ENCODE measurements around the gene NTF3. TPM values are rescaled to one million over a fixed set of nuclear protein-coding genes. Genes with fewer than 3 reads are reported as not detected.

The NTF3 gene
- total RNA-seq, 1 experiment from 2014 or later = not detected

DNA sequence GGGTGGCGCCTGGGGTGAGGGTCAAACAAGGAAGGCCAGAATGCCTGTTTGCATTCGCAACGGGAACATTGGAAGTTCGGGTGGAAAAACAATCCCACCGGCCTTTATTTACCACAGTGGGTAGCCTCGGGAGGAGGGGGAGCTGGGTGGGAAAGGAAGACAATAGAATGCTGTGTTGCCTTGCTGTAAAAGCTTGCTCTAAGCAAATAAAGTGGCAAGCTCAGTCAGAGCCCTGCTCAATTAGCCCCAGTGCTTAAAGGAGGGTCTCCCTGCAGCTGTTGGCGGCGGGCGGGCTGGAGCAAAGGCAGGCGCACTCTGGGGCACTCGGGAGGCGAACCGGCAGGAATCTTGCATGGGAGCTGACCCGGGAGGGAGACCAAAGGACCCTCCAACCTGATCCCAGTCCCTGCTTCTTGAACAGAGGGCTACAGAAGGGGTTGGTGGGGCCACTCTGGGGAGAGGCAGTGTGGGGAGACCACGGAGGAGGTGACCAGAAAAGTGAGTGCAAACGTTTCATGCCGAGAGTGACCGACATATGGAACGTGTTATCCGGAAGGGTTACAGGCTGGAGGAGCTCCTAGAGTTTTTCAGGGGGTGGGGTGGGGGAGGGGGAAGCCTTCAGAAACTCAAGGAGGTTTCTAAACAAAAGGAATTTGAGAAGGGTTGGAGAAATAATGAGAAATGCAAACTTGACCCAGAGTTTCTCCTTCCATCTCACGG is 48.5 kb downstream of the NTF3 start:
- intact Hi-C loops (cut with micrococcal nuclease; ENCODE audit: unreplicated experiment) = no loop called here
- no peaks in the 10 kb centered on the region for H3K4me1 ChIP-seq (ENCODE audit: control insufficient read depth, insufficient read depth, low read length)
- H3K27me3 ChIP-seq (ENCODE audit: control insufficient read depth, insufficient read depth, low read length) = no peaks in the 10 kb centered on the region
- no peaks in the 10 kb centered on the region for H3K36me3 ChIP-seq (ENCODE audit: control insufficient read depth, insufficient read depth, low read length)
- POLR2A ChIA-PET = no interaction called here
- no peak for TF ChIP-seq TCF7L2 (IDR thresholded peaks at IDR 0.05; ENCODE audit: low read depth, low read length)
- TF ChIP-seq SIN3A (IDR thresholded peaks at IDR 0.05; ENCODE audit: borderline replicate concordance, insufficient read depth, low read depth, low read length) = no peak
- TF ChIP-seq, protein P1, sequence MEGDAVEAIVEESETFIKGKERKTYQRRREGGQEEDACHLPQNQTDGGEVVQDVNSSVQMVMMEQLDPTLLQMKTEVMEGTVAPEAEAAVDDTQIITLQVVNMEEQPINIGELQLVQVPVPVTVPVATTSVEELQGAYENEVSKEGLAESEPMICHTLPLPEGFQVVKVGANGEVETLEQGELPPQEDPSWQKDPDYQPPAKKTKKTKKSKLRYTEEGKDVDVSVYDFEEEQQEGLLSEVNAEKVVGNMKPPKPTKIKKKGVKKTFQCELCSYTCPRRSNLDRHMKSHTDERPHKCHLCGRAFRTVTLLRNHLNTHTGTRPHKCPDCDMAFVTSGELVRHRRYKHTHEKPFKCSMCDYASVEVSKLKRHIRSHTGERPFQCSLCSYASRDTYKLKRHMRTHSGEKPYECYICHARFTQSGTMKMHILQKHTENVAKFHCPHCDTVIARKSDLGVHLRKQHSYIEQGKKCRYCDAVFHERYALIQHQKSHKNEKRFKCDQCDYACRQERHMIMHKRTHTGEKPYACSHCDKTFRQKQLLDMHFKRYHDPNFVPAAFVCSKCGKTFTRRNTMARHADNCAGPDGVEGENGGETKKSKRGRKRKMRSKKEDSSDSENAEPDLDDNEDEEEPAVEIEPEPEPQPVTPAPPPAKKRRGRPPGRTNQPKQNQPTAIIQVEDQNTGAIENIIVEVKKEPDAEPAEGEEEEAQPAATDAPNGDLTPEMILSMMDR (IDR thresholded peaks at IDR 0.05) = no peak
- no peak for TF ChIP-seq POLR2AphosphoS5 (IDR thresholded peaks at IDR 0.05; ENCODE audit: low read depth, low read length)
- TF ChIP-seq, protein P2, sequence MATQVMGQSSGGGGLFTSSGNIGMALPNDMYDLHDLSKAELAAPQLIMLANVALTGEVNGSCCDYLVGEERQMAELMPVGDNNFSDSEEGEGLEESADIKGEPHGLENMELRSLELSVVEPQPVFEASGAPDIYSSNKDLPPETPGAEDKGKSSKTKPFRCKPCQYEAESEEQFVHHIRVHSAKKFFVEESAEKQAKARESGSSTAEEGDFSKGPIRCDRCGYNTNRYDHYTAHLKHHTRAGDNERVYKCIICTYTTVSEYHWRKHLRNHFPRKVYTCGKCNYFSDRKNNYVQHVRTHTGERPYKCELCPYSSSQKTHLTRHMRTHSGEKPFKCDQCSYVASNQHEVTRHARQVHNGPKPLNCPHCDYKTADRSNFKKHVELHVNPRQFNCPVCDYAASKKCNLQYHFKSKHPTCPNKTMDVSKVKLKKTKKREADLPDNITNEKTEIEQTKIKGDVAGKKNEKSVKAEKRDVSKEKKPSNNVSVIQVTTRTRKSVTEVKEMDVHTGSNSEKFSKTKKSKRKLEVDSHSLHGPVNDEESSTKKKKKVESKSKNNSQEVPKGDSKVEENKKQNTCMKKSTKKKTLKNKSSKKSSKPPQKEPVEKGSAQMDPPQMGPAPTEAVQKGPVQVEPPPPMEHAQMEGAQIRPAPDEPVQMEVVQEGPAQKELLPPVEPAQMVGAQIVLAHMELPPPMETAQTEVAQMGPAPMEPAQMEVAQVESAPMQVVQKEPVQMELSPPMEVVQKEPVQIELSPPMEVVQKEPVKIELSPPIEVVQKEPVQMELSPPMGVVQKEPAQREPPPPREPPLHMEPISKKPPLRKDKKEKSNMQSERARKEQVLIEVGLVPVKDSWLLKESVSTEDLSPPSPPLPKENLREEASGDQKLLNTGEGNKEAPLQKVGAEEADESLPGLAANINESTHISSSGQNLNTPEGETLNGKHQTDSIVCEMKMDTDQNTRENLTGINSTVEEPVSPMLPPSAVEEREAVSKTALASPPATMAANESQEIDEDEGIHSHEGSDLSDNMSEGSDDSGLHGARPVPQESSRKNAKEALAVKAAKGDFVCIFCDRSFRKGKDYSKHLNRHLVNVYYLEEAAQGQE (IDR thresholded peaks at IDR 0.05; ENCODE audit: insufficient read depth in 1 of 2, low read depth in 2 of 2, low read length in 1 of 2) = no peak
- in situ Hi-C loops (cut with HindIII; ENCODE audit: low pct_unique_long_range_greater_than_20kb, low sequenced_read_pairs) = no loop called here
- no TSS peak for BruUV-seq (replicated peaks)
- no peaks in the 10 kb centered on the region for H3K9me3 ChIP-seq (ENCODE audit: control insufficient read depth, insufficient read depth, low read depth, low read length)
- CTCF ChIA-PET = no interaction called here
- H3K27ac ChIP-seq (ENCODE audit: low read length) = no peak overlapping the region
- DNase-seq (ENCODE audit: low read depth, low spot score) = no peak
- no peak overlapping the region for H3K4me3 ChIP-seq (ENCODE audit: low read depth in 2 of 2, low read length in 2 of 2)
- ATAC-seq = no peak

DNA sequence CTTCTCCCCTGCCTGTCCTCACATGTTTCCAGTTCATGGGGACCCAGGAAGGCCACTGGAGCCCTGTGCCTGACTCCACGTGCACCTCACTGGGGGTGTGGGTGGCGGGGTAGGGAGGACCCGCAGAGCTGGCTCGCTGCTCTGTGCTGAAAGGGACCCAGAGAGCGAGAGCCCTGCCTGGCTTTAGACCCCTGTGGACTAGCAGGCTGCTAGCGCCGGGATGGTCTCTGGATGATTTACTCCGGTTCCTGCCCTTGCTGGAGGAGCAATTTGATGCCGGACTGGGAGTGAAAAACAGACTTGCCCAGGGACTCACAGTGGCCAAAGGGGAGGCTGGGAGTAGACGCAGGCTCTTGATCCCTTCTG is 49.0 kb downstream of the NTF3 start:
- TF ChIP-seq SIN3A (IDR thresholded peaks at IDR 0.05; ENCODE audit: borderline replicate concordance, insufficient read depth, low read depth, low read length) (no peak), POLR2AphosphoS5 (IDR thresholded peaks at IDR 0.05; ENCODE audit: low read depth, low read length) (no peak)
- TF ChIP-seq, protein P1 (IDR thresholded peaks at IDR 0.05) = no peak
- Histone ChIP-seq H3K4me1 (ENCODE audit: control insufficient read depth, insufficient read depth, low read length) (no peaks in the 10 kb centered on the region), H3K4me3 (ENCODE audit: low read depth in 2 of 2, low read length in 2 of 2) (no peak overlapping the region), H3K36me3 (ENCODE audit: control insufficient read depth, insufficient read depth, low read length) (no peaks in the 10 kb centered on the region), H3K9me3 (ENCODE audit: control insufficient read depth, insufficient read depth, low read depth, low read length) (no peaks in the 10 kb centered on the region), H3K27me3 (ENCODE audit: control insufficient read depth, insufficient read depth, low read length) (no peaks in the 10 kb centered on the region), H3K27ac (ENCODE audit: low read length) (no peak overlapping the region)
- ATAC-seq (no peak), DNase-seq (ENCODE audit: low read depth, low spot score) (no peak)
- POLR2A ChIA-PET = no interaction called here
- CTCF ChIA-PET = no interaction called here
- intact Hi-C loops (cut with micrococcal nuclease; ENCODE audit: unreplicated experiment) = no loop called here
- BruUV-seq (replicated peaks) = no TSS peak
- in situ Hi-C loops (cut with HindIII; ENCODE audit: low pct_unique_long_range_greater_than_20kb, low sequenced_read_pairs) = no loop called here

All from Panc1 (cell line).